Caco-2 (cell line): ENCODE data around the gene MGAT5B. TPM values are rescaled to one million over a fixed set of nuclear protein-coding genes. Genes with fewer than 3 reads are reported as not detected.
A peak's percentile ranks its signal among the peaks of the same experiment; 100 is the strongest.

Source experiments
- BruUV-seq: library from RNA; stranded (reverse); fragments of 400-500 nt; replicated peaks from 2 replicates; lab custom pipeline; 2021; lab: Mats Ljungman, UMichigan
- CTCF ChIA-PET: fragments of 300-600 bp; sonication (Branson Sonifier 250); formaldehyde crosslinking; loops from one replicate; lab custom pipeline; 2022; ENCODE audit warnings: antibody characterized with exemption; lab: Charles Lee
- POLR2A ChIA-PET: fragments of 300-600 bp; sonication (Branson Sonifier 250); formaldehyde crosslinking; loops from one replicate; lab custom pipeline; 2022; ENCODE audit warnings: antibody characterized with exemption; lab: Charles Lee
- DNase-seq, 2 experiments: peaks; one replicate each; pipeline versions ENCODE4 v3.0.0 to v3.0.0-alpha.2; 2020 to 2022
- H3K27me3 ChIP-seq: replicated peaks from 2 replicates; pipeline ENCODE4 v1.6.0; 2011; ENCODE audit warnings: low read length; ENCODE audit not compliant: control insufficient read depth, insufficient read depth
- H3K36me3 ChIP-seq: 2 replicates; pipeline ENCODE4 v1.5.1; 2011; ENCODE audit warnings: low read length; ENCODE audit not compliant: control insufficient read depth, insufficient read depth
- H3K4me1 ChIP-seq: fragments of 250-450 bp; sonication (Bioruptor Pico); 2 replicates; pipeline ENCODE4 v1.5.1; 2020; ENCODE audit warnings: mild to moderate bottlenecking
- H3K4me3 ChIP-seq: 2 replicates; pipeline ENCODE4 v1.5.1; 2011; ENCODE audit warnings: low read depth, mild to moderate bottlenecking, control low read depth, low read length
- H3K9me3 ChIP-seq: fragments of 250-450 bp; sonication (Bioruptor Pico); 2 replicates; pipeline ENCODE4 v1.5.1; 2020; ENCODE audit warnings: mild to moderate bottlenecking, moderate library complexity
- H3K27ac Mint-ChIP-seq: one replicate; pipeline ENCODE4 v1.8.0; 2022; ENCODE audit warnings: mixed read lengths; ENCODE audit not compliant: unreplicated experiment
- H3K27me3 Mint-ChIP-seq: one replicate; pipeline ENCODE4 v1.8.0; 2022; ENCODE audit warnings: mixed read lengths; ENCODE audit not compliant: insufficient read depth, unreplicated experiment
- H3K36me3 Mint-ChIP-seq: one replicate; pipeline ENCODE4 v1.8.0; 2022; ENCODE audit warnings: mild to moderate bottlenecking, mixed read lengths; ENCODE audit not compliant: insufficient read depth, unreplicated experiment
- H3K4me1 Mint-ChIP-seq: one replicate; pipeline ENCODE4 v1.8.0; 2022; ENCODE audit warnings: low read depth, mixed read lengths; ENCODE audit not compliant: unreplicated experiment
- H3K4me3 Mint-ChIP-seq: one replicate; pipeline ENCODE4 v1.8.0; 2022; ENCODE audit warnings: mild to moderate bottlenecking, moderate library complexity, mixed read lengths; ENCODE audit not compliant: unreplicated experiment
- H3K9me3 Mint-ChIP-seq: one replicate; pipeline ENCODE4 v1.8.0; 2022; ENCODE audit warnings: mixed read lengths; ENCODE audit not compliant: unreplicated experiment
- intact Hi-C: fragments of 100-400 bp; cut with micrococcal nuclease; formaldehyde crosslinking; loops from one replicate; pipeline ENCODE4 v1.10.0; 2022; ENCODE audit not compliant: unreplicated experiment
- total RNA-seq: library from RNA; stranded (reverse); gene quantifications from 2 replicates; pipeline ENCODE4 v1.2.3, GENCODE V29; 2022
- TF ChIP-seq, protein P1 (sequence below), 2 experiments: fragments of 200-600 bp in 1 of 2; IDR thresholded peaks; 1 replicate in 1 of 2; 2 replicates in 1 of 2; pipeline versions ENCODE4 v1.5.1 to v1.8.0; 2011 to 2022; ENCODE audit warnings: antibody characterized with exemption in 1 of 2, control low read depth in 1 of 2, inconsistent platforms in 1 of 2, low read depth in 1 of 2, low read length in 1 of 2, mild to moderate bottlenecking in 1 of 2, moderate library complexity in 1 of 2; ENCODE audit not compliant: insufficient read depth in 1 of 2, severe bottlenecking in 1 of 2, unreplicated experiment in 1 of 2

Gene MGAT5B
- total RNA-seq, 1 experiment from 2014 or later: 9.1 TPM

- Mint-ChIP-seq H3K4me1 (peaks cover 7% of the 10 kb centered on the region), H3K36me3 (no peaks in the 10 kb centered on the region), H3K9me3 (no peaks in the 10 kb centered on the region), H3K4me3 (no peak overlapping the region), H3K27me3 (no peaks in the 10 kb centered on the region), H3K27ac (no peak overlapping the region)
- CTCF ChIA-PET: no interaction called here
- intact Hi-C loops: no loop called here
- no TSS peak for BruUV-seq
- no peaks in the 10 kb centered on the region for H3K36me3 ChIP-seq
- no peaks in the 10 kb centered on the region for H3K27me3 ChIP-seq
- H3K4me3 ChIP-seq: no peak overlapping the region
- H3K9me3 ChIP-seq: no peaks in the 10 kb centered on the region
- DNase-seq: no peak
- TF ChIP-seq, protein P1, sequence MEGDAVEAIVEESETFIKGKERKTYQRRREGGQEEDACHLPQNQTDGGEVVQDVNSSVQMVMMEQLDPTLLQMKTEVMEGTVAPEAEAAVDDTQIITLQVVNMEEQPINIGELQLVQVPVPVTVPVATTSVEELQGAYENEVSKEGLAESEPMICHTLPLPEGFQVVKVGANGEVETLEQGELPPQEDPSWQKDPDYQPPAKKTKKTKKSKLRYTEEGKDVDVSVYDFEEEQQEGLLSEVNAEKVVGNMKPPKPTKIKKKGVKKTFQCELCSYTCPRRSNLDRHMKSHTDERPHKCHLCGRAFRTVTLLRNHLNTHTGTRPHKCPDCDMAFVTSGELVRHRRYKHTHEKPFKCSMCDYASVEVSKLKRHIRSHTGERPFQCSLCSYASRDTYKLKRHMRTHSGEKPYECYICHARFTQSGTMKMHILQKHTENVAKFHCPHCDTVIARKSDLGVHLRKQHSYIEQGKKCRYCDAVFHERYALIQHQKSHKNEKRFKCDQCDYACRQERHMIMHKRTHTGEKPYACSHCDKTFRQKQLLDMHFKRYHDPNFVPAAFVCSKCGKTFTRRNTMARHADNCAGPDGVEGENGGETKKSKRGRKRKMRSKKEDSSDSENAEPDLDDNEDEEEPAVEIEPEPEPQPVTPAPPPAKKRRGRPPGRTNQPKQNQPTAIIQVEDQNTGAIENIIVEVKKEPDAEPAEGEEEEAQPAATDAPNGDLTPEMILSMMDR (IDR thresholded peaks at IDR 0.05; ENCODE audit: insufficient read depth in 1 of 2, low read depth in 1 of 2, low read length in 1 of 2, severe bottlenecking in 1 of 2, unreplicated experiment in 1 of 2): no peak
- POLR2A ChIA-PET: no interaction called here
- no peaks in the 10 kb centered on the region for H3K4me1 ChIP-seq
Measured at GRCh38 chr17:76886395-76886794, 18.2 kb downstream of the MGAT5B start.

DNA sequence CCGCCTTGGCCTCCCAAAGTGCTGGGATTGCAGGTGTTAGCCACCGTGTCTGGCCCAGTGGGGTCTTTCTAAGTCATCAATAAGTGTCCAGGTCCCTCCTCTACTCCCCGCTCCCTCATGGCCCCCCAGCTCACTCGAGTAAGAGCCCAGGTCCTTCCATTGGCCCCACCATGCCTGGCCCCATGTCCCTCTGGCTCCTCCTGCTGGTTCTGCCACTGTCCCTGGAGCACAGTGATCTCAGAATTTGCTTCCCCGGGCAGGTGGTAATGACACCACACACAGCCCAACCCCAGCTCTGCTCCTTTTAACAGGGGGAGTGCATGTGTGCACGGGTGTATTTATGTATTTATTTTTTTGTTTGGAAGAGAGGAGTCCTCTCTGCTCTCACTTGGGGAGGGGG lies 19.6 kb downstream of the MGAT5B start:
- no peak for DNase-seq
- Histone ChIP-seq H3K36me3 (no peaks in the 10 kb centered on the region), H3K9me3 (no peaks in the 10 kb centered on the region), H3K27me3 (no peaks in the 10 kb centered on the region), H3K4me3 (no peak overlapping the region), H3K4me1 (no peaks in the 10 kb centered on the region)
- no peaks in the 10 kb centered on the region for H3K9me3 Mint-ChIP-seq
- CTCF ChIA-PET: no interaction called here
- BruUV-seq: no TSS peak
- no peak overlapping the region for H3K27ac Mint-ChIP-seq
- TF ChIP-seq, protein P1 (IDR thresholded peaks at IDR 0.05; ENCODE audit: insufficient read depth in 1 of 2, low read depth in 1 of 2, low read length in 1 of 2, severe bottlenecking in 1 of 2, unreplicated experiment in 1 of 2): no peak
- H3K36me3 Mint-ChIP-seq: no peaks in the 10 kb centered on the region
- no peaks in the 10 kb centered on the region for H3K27me3 Mint-ChIP-seq
- H3K4me3 Mint-ChIP-seq: no peak overlapping the region
- intact Hi-C loops: no loop called here
- H3K4me1 Mint-ChIP-seq: peaks cover 7% of the 10 kb centered on the region
- POLR2A ChIA-PET: no interaction called here

GRCh38 chr17:76888661-76889060 lies 20.5 kb downstream of the MGAT5B start:
- TF ChIP-seq, protein P1 (IDR thresholded peaks at IDR 0.05; ENCODE audit: insufficient read depth in 1 of 2, low read depth in 1 of 2, low read length in 1 of 2, severe bottlenecking in 1 of 2, unreplicated experiment in 1 of 2): peak; percentile 36 to 49
- peak in 1 of 2 experiments; percentile 55 for DNase-seq
- no peaks in the 10 kb centered on the region for H3K36me3 Mint-ChIP-seq
- POLR2A ChIA-PET: no interaction called here
- H3K4me3 Mint-ChIP-seq: no peak overlapping the region
- Histone ChIP-seq H3K27me3 (no peaks in the 10 kb centered on the region), H3K4me1 (no peaks in the 10 kb centered on the region), H3K4me3 (no peak overlapping the region), H3K9me3 (no peaks in the 10 kb centered on the region), H3K36me3 (no peaks in the 10 kb centered on the region)
- H3K27me3 Mint-ChIP-seq: no peaks in the 10 kb centered on the region
- peaks cover 7% of the 10 kb centered on the region for H3K4me1 Mint-ChIP-seq
- BruUV-seq: no TSS peak
- intact Hi-C loops: no loop called here
- H3K27ac Mint-ChIP-seq: no peak overlapping the region
- H3K9me3 Mint-ChIP-seq: no peaks in the 10 kb centered on the region
- CTCF ChIA-PET: interaction anchor here (0.5 to 1.0 kb wide), 2 partner anchors 46 to 372 kb away, joined by 3 to 4 read pairs; no protein-coding TSS in a partner anchor
